Esophagus muscularis mucosa (tissue), 4 donors: ENCODE measurements around the gene MT1E. TPM values are rescaled to one million over a fixed set of nuclear protein-coding genes. Genes with fewer than 3 reads are reported as not detected.
"Not testable (repeated sequence)": the region's sequence is repeated elsewhere in the genome, so short reads cannot be mapped to it uniquely, and the experiment has no call there.

Experiments
- DNase-seq: peaks from one replicate; pipeline ENCODE4 v3.0.0-alpha.2; 2017; ENCODE audit errors: extremely low spot score
- H3K27ac ChIP-seq, 4 donors: fragments of 200-600 bp; sonication (generic); replicated peaks in 1 of 4; 1 replicate in 3 of 4; 2 replicates in 1 of 4; pipeline ENCODE4 v1.5.1; 2016 to 2019; ENCODE audit warnings: mild to moderate bottlenecking in 1 of 4
- H3K27me3 ChIP-seq, 4 donors: fragments of 200-600 bp; sonication (generic); one replicate each; pipeline versions ENCODE4 v1.5.1 to v1.6.0; 2016 to 2019
- H3K36me3 ChIP-seq, 4 donors: fragments of 200-600 bp; sonication (generic); one replicate each; pipeline ENCODE4 v1.5.1; 2016 to 2019
- H3K4me1 ChIP-seq, 4 donors: fragments of 200-600 bp; sonication (generic); one replicate each; pipeline ENCODE4 v1.5.1; 2016 to 2019
- H3K4me3 ChIP-seq, 4 donors: fragments of 200-600 bp; sonication (generic); 1 replicate in 2 of 4; 2 replicates in 2 of 4; pipeline ENCODE4 v1.5.1; 2016 to 2019; ENCODE audit warnings: mild to moderate bottlenecking in 4 of 4, moderate library complexity in 1 of 4
- H3K9me3 ChIP-seq, 4 donors: fragments of 200-600 bp; sonication (generic); 1 replicate in 3 of 4; 2 replicates in 1 of 4; pipeline ENCODE4 v1.5.1; 2016 to 2019
- CTCF ChIP-seq, 3 experiments: fragments of 200-600 bp in 2 of 3; fragments of 450-650 bp in 1 of 3; sonication (generic) in 2 of 3; IDR thresholded peaks; one replicate each; pipeline ENCODE4 v1.5.1; 2017 to 2019; ENCODE audit warnings: antibody characterized with exemption in 3 of 3, mild to moderate bottlenecking in 2 of 3, moderate library complexity in 1 of 3
- EP300 ChIP-seq: sonication (generic); formaldehyde crosslinking; IDR thresholded peaks from one replicate; pipeline ENCODE4 v1.6.1; 2017; ENCODE audit warnings: antibody characterized with exemption
- POLR2A ChIP-seq: fragments of 450-650 bp; IDR thresholded peaks from one replicate; pipeline ENCODE4 v1.6.1; 2017; ENCODE audit warnings: antibody characterized with exemption, moderate library complexity, mild to moderate bottlenecking, low read depth
- POLR2AphosphoS5 ChIP-seq, 2 donors: sonication (generic); formaldehyde crosslinking; IDR thresholded peaks; one replicate each; pipeline ENCODE4 v1.6.1; 2017; ENCODE audit warnings: antibody characterized with exemption in 2 of 2
- WGBS: methylation state at CpG from one replicate; pipeline ENCODE4 v1.1.5; 2018; 5-methylcytosine and 5-hydroxymethylcytosine counted together
- intact Hi-C: fragments of 100-400 bp; cut with DNase I; formaldehyde crosslinking; loops from one replicate; pipeline ENCODE4 v1.15.1; 2023
- total RNA-seq, 4 donors: library from RNA; depleted of rRNA; stranded (reverse); fragments of >200 nt; gene quantifications; one replicate each; pipeline versions ENCODE4 v1.1.0 to v1.2.1, GENCODE V29; 2016

The MT1E gene
- total RNA-seq, 4 donors from 2014 or later, result 57.7 to 428 (median 146) TPM

- Histone ChIP-seq H3K27me3 (no peaks in the 10 kb centered on the region), H3K9me3 (no peaks in the 10 kb centered on the region), H3K4me3 (peak overlapping the region in 1 of 4 donors; percentile 58), H3K4me1 (peaks cover 15 to 28% (median 23%) of the 10 kb centered on the region in 4 donors), H3K36me3 (no peaks in the 10 kb centered on the region), H3K27ac (peak overlapping the region in 2 of 4 donors; percentile 65 to 68)
- no peak for DNase-seq
- 86% methylated on average over 6 of the region's 6 CpGs for WGBS
- intact Hi-C loops, result no loop called here
- no peak for TF ChIP-seq CTCF (IDR thresholded peaks at IDR 0.05)
- no peak for TF ChIP-seq POLR2A
- no peak for TF ChIP-seq POLR2AphosphoS5 (IDR thresholded peaks at IDR 0.05)
- no peak for TF ChIP-seq EP300
Measured at GRCh38 chr16:56618138-56618537, 7.4 kb upstream of the MT1E start.

GRCh38 chr16:56620339-56620897 lies 5.2 kb upstream of the MT1E start:
- Histone ChIP-seq H3K9me3 (no peaks in the 10 kb centered on the region), H3K4me1 (peaks cover 20 to 35% (median 26%) of the 10 kb centered on the region in 4 donors), H3K36me3 (no peaks in the 10 kb centered on the region), H3K27ac (no peak overlapping the region), H3K4me3 (no peak overlapping the region), H3K27me3 (no peaks in the 10 kb centered on the region)
- DNase-seq, result no peak
- WGBS, result 87% methylated on average over 7 of the region's 8 CpGs
- intact Hi-C loops, result loop anchor here (10.0 kb wide), 1 partner anchor 196 kb away; the partner anchor contains the start of gene AMFR
- TF ChIP-seq POLR2AphosphoS5 (IDR thresholded peaks at IDR 0.05) (no peak), CTCF (IDR thresholded peaks at IDR 0.05) (no peak), EP300 (no peak), POLR2A (no peak)

GRCh38 chr16:56621665-56622445 lies 3.7 kb upstream of the MT1E start:
- Histone ChIP-seq H3K27ac (peak overlapping the region in 3 of 4 donors; percentile 27 to 35 (median 27)), H3K4me1 (peaks cover 32 to 45% (median 35%) of the 10 kb centered on the region in 4 donors)
- not testable (repeated sequence) for H3K27me3 ChIP-seq, H3K9me3 ChIP-seq, H3K36me3 ChIP-seq, H3K4me3 ChIP-seq, DNase-seq
- intact Hi-C loops, result loop anchor here (10.0 kb wide), 1 partner anchor 197 kb away; the partner anchor contains the start of gene AMFR
- 80% methylated on average over 4 of the region's 4 CpGs for WGBS

GRCh38 chr16:56623184-56623583 lies 2.4 kb upstream of the MT1E start:
- peaks cover 29 to 43% (median 30%) of the 10 kb centered on the region in 4 donors for H3K4me1 ChIP-seq
- H3K27ac ChIP-seq, DNase-seq, H3K36me3 ChIP-seq, H3K27me3 ChIP-seq, H3K4me3 ChIP-seq, H3K9me3 ChIP-seq: not testable (repeated sequence)
- 91% methylated on average over 5 of the region's 5 CpGs for WGBS
- intact Hi-C loops, result loop anchor here (10.0 kb wide), 1 partner anchor 198 kb away; the partner anchor contains the start of gene AMFR

- Histone ChIP-seq H3K36me3 (no peaks in the 10 kb centered on the region), H3K27me3 (no peaks in the 10 kb centered on the region), H3K4me3 (no peak overlapping the region), H3K4me1 (peaks cover 24 to 40% (median 30%) of the 10 kb centered on the region in 4 donors), H3K9me3 (no peaks in the 10 kb centered on the region), H3K27ac (no peak overlapping the region)
- DNase-seq, result no peak
- intact Hi-C loops, result loop anchor here (2.0 to 10.0 kb wide), 2 partner anchors 15 to 199 kb away; partner anchors contain the start of genes AMFR and MT2A
- TF ChIP-seq EP300 (no peak), POLR2A (no peak), CTCF (IDR thresholded peaks at IDR 0.05) (no peak)
- WGBS, result 97% methylated on average over 2 of the region's 2 CpGs
Measured at GRCh38 chr16:56623637-56624036, 1.9 kb upstream of the MT1E start.
